ENCODE measurements around the gene TNNC2.

TNNC2 gene

DNA sequence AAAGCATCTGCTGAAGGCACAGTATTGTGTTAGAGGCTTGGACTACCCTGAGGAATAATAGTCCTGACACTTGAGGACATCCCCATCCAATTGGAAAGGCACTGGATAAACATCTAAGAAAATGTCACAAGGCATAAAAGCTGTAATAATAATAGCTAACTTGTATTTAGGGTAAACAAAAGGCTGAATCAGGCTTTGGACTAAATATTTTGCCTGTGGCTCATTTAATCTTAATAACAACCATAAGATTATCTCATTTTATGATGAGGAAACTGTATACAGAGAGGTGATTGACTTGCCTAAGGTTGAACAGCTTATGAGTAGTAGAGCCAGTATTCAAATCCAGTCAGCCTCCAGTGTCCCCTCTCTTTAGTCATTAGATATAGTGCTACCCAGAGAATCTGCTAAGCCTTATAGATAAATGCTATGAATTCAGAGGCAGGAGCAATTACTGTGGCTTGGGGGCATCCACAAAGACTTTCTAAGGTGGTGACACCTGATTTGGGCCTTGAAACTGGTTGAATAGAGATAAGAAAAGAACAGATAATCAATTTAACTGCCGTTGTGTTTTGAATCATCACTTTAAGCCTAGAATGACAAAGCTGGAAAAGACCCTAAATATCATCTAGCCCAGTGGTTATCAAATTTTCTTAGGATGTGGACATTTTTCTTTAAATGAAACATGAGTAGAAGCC is 46.4 kb upstream of the TNNC2 start:
- Histone ChIP-seq H3K4me1 (ENCODE audit: insufficient read depth, low read length, severe bottlenecking) (no peaks in the 10 kb centered on the region), H3K4me3 (ENCODE audit: low read depth, low read length, poor library complexity, severe bottlenecking) (no peak overlapping the region), H3K36me3 (ENCODE audit: insufficient read depth, low read length) (peaks cover 23% of the 10 kb centered on the region; the same call in 1 of the 2 replicates), H3K27ac (ENCODE audit: low read depth, low read length, poor library complexity, severe bottlenecking) (no peak overlapping the region), H3K9me2 (ENCODE audit: low read depth, low read length) (no peaks in the 10 kb centered on the region), H3K9me3 (ENCODE audit: low read length) (no peaks in the 10 kb centered on the region), H3F3A (ENCODE audit: insufficient read depth, low read length) (no peaks in the 10 kb centered on the region), H4K20me1 (ENCODE audit: insufficient read depth, low read length) (no peaks in the 10 kb centered on the region), H3K4me2 (ENCODE audit: low read length) (no peak overlapping the region), H2AFZ (ENCODE audit: low read length) (no peak overlapping the region), H3K79me2 (ENCODE audit: insufficient read depth, low read length) (no peaks in the 10 kb centered on the region), H3K27me3 (ENCODE audit: insufficient read depth, low read length) (no peaks in the 10 kb centered on the region), H3K9ac (ENCODE audit: low read length) (no peak overlapping the region)
- TF ChIP-seq EZH2 (IDR thresholded peaks at IDR 0.05; ENCODE audit: borderline replicate concordance, low read length): no peak
- TF ChIP-seq, protein P1, sequence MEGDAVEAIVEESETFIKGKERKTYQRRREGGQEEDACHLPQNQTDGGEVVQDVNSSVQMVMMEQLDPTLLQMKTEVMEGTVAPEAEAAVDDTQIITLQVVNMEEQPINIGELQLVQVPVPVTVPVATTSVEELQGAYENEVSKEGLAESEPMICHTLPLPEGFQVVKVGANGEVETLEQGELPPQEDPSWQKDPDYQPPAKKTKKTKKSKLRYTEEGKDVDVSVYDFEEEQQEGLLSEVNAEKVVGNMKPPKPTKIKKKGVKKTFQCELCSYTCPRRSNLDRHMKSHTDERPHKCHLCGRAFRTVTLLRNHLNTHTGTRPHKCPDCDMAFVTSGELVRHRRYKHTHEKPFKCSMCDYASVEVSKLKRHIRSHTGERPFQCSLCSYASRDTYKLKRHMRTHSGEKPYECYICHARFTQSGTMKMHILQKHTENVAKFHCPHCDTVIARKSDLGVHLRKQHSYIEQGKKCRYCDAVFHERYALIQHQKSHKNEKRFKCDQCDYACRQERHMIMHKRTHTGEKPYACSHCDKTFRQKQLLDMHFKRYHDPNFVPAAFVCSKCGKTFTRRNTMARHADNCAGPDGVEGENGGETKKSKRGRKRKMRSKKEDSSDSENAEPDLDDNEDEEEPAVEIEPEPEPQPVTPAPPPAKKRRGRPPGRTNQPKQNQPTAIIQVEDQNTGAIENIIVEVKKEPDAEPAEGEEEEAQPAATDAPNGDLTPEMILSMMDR (IDR thresholded peaks at IDR 0.05; ENCODE audit: low read length): no peak

DNA sequence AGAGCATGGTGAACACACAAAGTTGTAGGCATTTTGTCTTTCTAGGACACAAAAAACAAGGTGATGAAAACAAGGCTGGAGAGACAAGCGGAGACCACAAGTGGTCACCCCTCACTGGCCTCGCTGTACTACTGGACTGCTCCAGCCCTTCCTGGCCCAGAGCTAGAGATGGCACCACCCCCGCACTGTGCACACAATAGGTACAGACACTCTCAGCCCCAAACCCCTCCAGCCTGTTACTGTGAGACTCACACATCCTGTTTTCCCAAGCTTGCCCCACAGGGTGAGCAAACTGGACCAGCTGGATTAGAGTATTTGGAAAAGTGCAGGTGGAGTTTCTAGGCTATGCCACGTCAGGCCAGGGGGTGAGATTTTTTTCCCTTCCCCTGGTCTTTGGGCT is 45.5 kb upstream of the TNNC2 start:
- Histone ChIP-seq H3K4me1 (ENCODE audit: insufficient read depth, low read length, severe bottlenecking) (no peaks in the 10 kb centered on the region), H3K4me2 (ENCODE audit: low read length) (no peak overlapping the region), H3K27me3 (ENCODE audit: insufficient read depth, low read length) (no peaks in the 10 kb centered on the region), H3K36me3 (ENCODE audit: insufficient read depth, low read length) (peaks cover 14% of the 10 kb centered on the region; the same call in 1 of the 2 replicates), H2AFZ (ENCODE audit: low read length) (no peak overlapping the region), H3K79me2 (ENCODE audit: insufficient read depth, low read length) (no peaks in the 10 kb centered on the region), H3K4me3 (ENCODE audit: low read depth, low read length, poor library complexity, severe bottlenecking) (no peak overlapping the region), H3K9me2 (ENCODE audit: low read depth, low read length) (no peaks in the 10 kb centered on the region), H3K27ac (ENCODE audit: low read depth, low read length, poor library complexity, severe bottlenecking) (no peak overlapping the region), H3K9me3 (ENCODE audit: low read length) (no peaks in the 10 kb centered on the region), H4K20me1 (ENCODE audit: insufficient read depth, low read length) (no peaks in the 10 kb centered on the region), H3K9ac (ENCODE audit: low read length) (no peak overlapping the region), H3F3A (ENCODE audit: insufficient read depth, low read length) (no peaks in the 10 kb centered on the region)
- no peak for TF ChIP-seq EZH2 (IDR thresholded peaks at IDR 0.05; ENCODE audit: borderline replicate concordance, low read length)
- TF ChIP-seq, protein P1 (IDR thresholded peaks at IDR 0.05; ENCODE audit: low read length): no peak

DNA sequence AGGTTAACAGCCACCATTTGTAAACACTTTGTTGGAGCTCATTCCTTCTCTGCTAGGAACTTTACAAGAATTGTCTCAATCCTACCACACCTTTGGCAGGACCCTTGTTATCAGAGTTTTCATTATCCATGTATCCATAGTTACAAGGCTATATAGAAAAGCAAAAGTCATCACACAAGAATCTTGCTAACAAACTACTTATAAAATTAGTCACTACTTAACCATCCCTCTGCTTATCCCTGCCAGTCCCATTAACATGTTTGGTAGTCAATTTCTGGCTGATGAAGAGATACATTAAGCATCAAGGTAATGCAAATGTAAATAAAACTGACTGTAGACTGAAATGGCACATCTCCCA is 40.7 kb upstream of the TNNC2 start:
- Histone ChIP-seq H2AFZ (ENCODE audit: low read length) (no peak overlapping the region), H3K9ac (ENCODE audit: low read length) (no peak overlapping the region), H3K4me3 (ENCODE audit: low read depth, low read length, poor library complexity, severe bottlenecking) (no peak overlapping the region), H3K36me3 (ENCODE audit: insufficient read depth, low read length) (0 out of 2 replicates have a peak, but pooled peaks cover 3% of the 10 kb centered on the region), H3K27me3 (ENCODE audit: insufficient read depth, low read length) (no peaks in the 10 kb centered on the region), H4K20me1 (ENCODE audit: insufficient read depth, low read length) (no peaks in the 10 kb centered on the region), H3K79me2 (ENCODE audit: insufficient read depth, low read length) (no peaks in the 10 kb centered on the region), H3F3A (ENCODE audit: insufficient read depth, low read length) (no peaks in the 10 kb centered on the region), H3K27ac (ENCODE audit: low read depth, low read length, poor library complexity, severe bottlenecking) (no peak overlapping the region), H3K4me2 (ENCODE audit: low read length) (no peak overlapping the region), H3K4me1 (ENCODE audit: insufficient read depth, low read length, severe bottlenecking) (no peaks in the 10 kb centered on the region), H3K9me2 (ENCODE audit: low read depth, low read length) (no peaks in the 10 kb centered on the region), H3K9me3 (ENCODE audit: low read length) (no peaks in the 10 kb centered on the region)
- TF ChIP-seq, protein P1 (IDR thresholded peaks at IDR 0.05; ENCODE audit: low read length): no peak
- no peak for TF ChIP-seq EZH2 (IDR thresholded peaks at IDR 0.05; ENCODE audit: borderline replicate concordance, low read length)
